Liver (tissue), 9 donors: ENCODE data around the gene TMEM150A. TPM values are rescaled to one million over a fixed set of nuclear protein-coding genes. Genes with fewer than 3 reads are reported as not detected.
A peak's percentile ranks its signal among the peaks of the same experiment; 100 is the strongest.

Experiments
- DNase-seq: peaks from one replicate; pipeline ENCODE4 v3.0.0-alpha.2; 2017; ENCODE audit warnings: low spot score
- H3K27ac ChIP-seq, 2 donors: one replicate each; pipeline ENCODE4 v1.7.0; 2013; ENCODE audit warnings: inconsistent platforms in 2 of 2, low read length in 2 of 2, control low read depth in 1 of 2, low read depth in 1 of 2, mild to moderate bottlenecking in 1 of 2
- H3K27me3 ChIP-seq, 4 donors: one replicate each; pipeline versions ENCODE4 v1.6.1 to v1.7.0; 2013; ENCODE audit warnings: low read length in 3 of 4, inconsistent platforms in 1 of 4, mild to moderate bottlenecking in 1 of 4, moderate library complexity in 1 of 4; ENCODE audit not compliant: control insufficient read depth in 4 of 4, insufficient read depth in 4 of 4
- H3K36me3 ChIP-seq, 4 donors: one replicate each; pipeline versions ENCODE4 v1.6.1 to v1.7.0; 2013; ENCODE audit warnings: low read length in 3 of 4, mild to moderate bottlenecking in 3 of 4, low read depth in 1 of 4, moderate library complexity in 1 of 4; ENCODE audit not compliant: control insufficient read depth in 4 of 4, insufficient read depth in 3 of 4
- H3K4me1 ChIP-seq, 4 donors: one replicate each; pipeline versions ENCODE4 v1.6.1 to v1.7.0; 2013; ENCODE audit warnings: low read length in 3 of 4, mild to moderate bottlenecking in 3 of 4, moderate library complexity in 1 of 4; ENCODE audit not compliant: control insufficient read depth in 4 of 4, insufficient read depth in 4 of 4
- H3K4me3 ChIP-seq, 3 donors: one replicate each; pipeline versions ENCODE4 v1.6.1 to v1.7.0; 2013; ENCODE audit warnings: low read length in 3 of 3, control low read depth in 1 of 3, low read depth in 1 of 3, mild to moderate bottlenecking in 1 of 3
- H3K9ac ChIP-seq, 2 donors: one replicate each; pipeline ENCODE4 v1.7.0; 2013; ENCODE audit warnings: low read length in 2 of 2, mild to moderate bottlenecking in 2 of 2, moderate library complexity in 2 of 2, control low read depth in 1 of 2, low read depth in 1 of 2
- H3K9me3 ChIP-seq, 4 donors: one replicate each; pipeline versions ENCODE4 v1.6.1 to v1.7.0; 2013; ENCODE audit warnings: low read length in 3 of 4; ENCODE audit not compliant: control insufficient read depth in 4 of 4
- EGR1 ChIP-seq, 2 donors: IDR thresholded peaks; 2 replicates each; pipeline ENCODE4 v1.6.1; 2016 to 2018; ENCODE audit warnings: antibody characterized with exemption in 2 of 2, low read depth in 2 of 2
- FOXA1 ChIP-seq: IDR thresholded peaks from 2 replicates; pipeline ENCODE4 v1.6.1; 2016; ENCODE audit warnings: antibody characterized with exemption
- FOXA2 ChIP-seq: IDR thresholded peaks from 2 replicates; pipeline ENCODE4 v1.6.1; 2016; ENCODE audit warnings: antibody characterized with exemption
- GABPA ChIP-seq, 2 donors: IDR thresholded peaks in 1 of 2; conservative IDR thresholded peaks in 1 of 2; 2 replicates each; pipeline ENCODE4 v1.6.1; 2016; ENCODE audit warnings: antibody characterized with exemption in 2 of 2, mild to moderate bottlenecking in 1 of 2, moderate library complexity in 1 of 2
- HNF4A ChIP-seq, 2 donors: conservative IDR thresholded peaks; 2 replicates each; pipeline ENCODE4 v1.6.1; 2016; ENCODE audit warnings: antibody characterized with exemption in 2 of 2, mild to moderate bottlenecking in 2 of 2
- HNF4G ChIP-seq: IDR thresholded peaks from 2 replicates; pipeline ENCODE4 v1.6.1; 2016; ENCODE audit warnings: antibody characterized with exemption
- JUND ChIP-seq, 2 donors: IDR thresholded peaks; 2 replicates each; pipeline ENCODE4 v1.6.1; 2016; ENCODE audit warnings: antibody characterized with exemption in 2 of 2
- NR2F2 ChIP-seq: IDR thresholded peaks from 2 replicates; pipeline ENCODE4 v1.6.1; 2016; ENCODE audit warnings: antibody characterized with exemption
- RAD21 ChIP-seq, 2 donors: IDR thresholded peaks; 2 replicates each; pipeline ENCODE4 v1.6.1; 2016; ENCODE audit warnings: antibody characterized with exemption in 2 of 2, mild to moderate bottlenecking in 2 of 2
- RXRA ChIP-seq, 2 donors: IDR thresholded peaks; 2 replicates each; pipeline ENCODE4 v1.6.1; 2017 to 2018; ENCODE audit warnings: antibody characterized with exemption in 2 of 2, mild to moderate bottlenecking in 1 of 2
- SP1 ChIP-seq: IDR thresholded peaks from 2 replicates; pipeline ENCODE4 v1.6.1; 2018; ENCODE audit warnings: antibody characterized with exemption, mild to moderate bottlenecking
- TAF1 ChIP-seq: conservative IDR thresholded peaks from 2 replicates; pipeline ENCODE4 v1.6.1; 2016; ENCODE audit warnings: antibody characterized with exemption, mild to moderate bottlenecking
- YY1 ChIP-seq: IDR thresholded peaks from 2 replicates; pipeline ENCODE4 v1.6.1; 2016; ENCODE audit warnings: antibody characterized with exemption, mild to moderate bottlenecking
- WGBS: extraction: QIAGEN DNeasy Blood & Tissue Kit; methylation state at CpG from one replicate; pipeline ENCODE4 v1.1.7; 2013; 5-methylcytosine and 5-hydroxymethylcytosine counted together
- polyA plus RNA-seq, 2 donors: library from polyadenylated mRNA; stranded (reverse) in 1 of 2; unstranded in 1 of 2; fragments of 200-250 nt in 1 of 2; fragments of >200 nt in 1 of 2; fragmentation: Nextera tagmentation in 1 of 2; extraction: Ambion mirVana in 1 of 2; gene quantifications; one replicate each; pipeline versions ENCODE4 v1.2.1 to v1.2.3, GENCODE V29; 2013 to 2015
- total RNA-seq, 2 donors: library from RNA; depleted of rRNA; stranded (reverse); fragments of >200 nt; gene quantifications; one replicate each; pipeline ENCODE4 v1.2.3, GENCODE V29; 2014
- TF ChIP-seq, protein P1 (sequence below): IDR thresholded peaks from 2 replicates; pipeline ENCODE4 v1.6.1; 2016; ENCODE audit warnings: antibody characterized with exemption, mild to moderate bottlenecking
- TF ChIP-seq, protein P2 (sequence below): fragments of 150-350 bp; IDR thresholded peaks from 2 replicates; pipeline ENCODE4 v1.5.1; 2017; ENCODE audit warnings: improper control_type of control experiment, low read depth, low read length; ENCODE audit not compliant: missing input control
- TF ChIP-seq, protein P3 (sequence below): IDR thresholded peaks from 2 replicates; pipeline ENCODE4 v1.6.1; 2016; ENCODE audit warnings: antibody characterized with exemption
- TF ChIP-seq, protein P4 (sequence below): IDR thresholded peaks from 2 replicates; pipeline ENCODE4 v1.6.1; 2016; ENCODE audit warnings: antibody characterized with exemption
- TF ChIP-seq, protein P5 (sequence below): IDR thresholded peaks from 2 replicates; pipeline ENCODE4 v1.6.1; 2016; ENCODE audit warnings: antibody characterized with exemption
- donor health status: healthy.
- donor health status: healthy.
- donor health status: healthy.
- donor health status: healthy.
- donor health status: healthy.

TMEM150A gene
- total and polyA plus RNA-seq, 4 donors: 13.1 to 32.5 (median 24.6) TPM

DNA sequence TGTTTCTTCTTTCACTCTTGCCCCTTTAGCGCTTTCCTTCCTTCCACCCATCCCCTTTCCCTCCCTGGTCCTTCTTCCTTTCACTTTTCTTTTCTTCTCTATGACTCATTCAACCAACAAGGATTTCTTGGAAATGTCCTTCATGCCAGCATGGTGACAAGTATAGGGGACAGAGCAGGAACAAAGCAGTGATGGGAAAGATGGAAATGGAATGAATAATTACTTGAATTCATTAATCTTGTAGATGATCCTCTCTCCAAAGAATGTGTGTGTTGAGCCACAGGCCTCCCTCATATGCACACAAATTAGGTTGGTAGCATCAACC lies 16.8 kb downstream of the TMEM150A start:
- Histone ChIP-seq H3K4me1 (peaks cover 12 to 46% (median 30%) of the 10 kb centered on the region in 4 donors), H3K9ac (no peak overlapping the region), H3K27ac (peak overlapping the region; percentile 85 to 89), H3K4me3 (peak overlapping the region in 1 of 3 donors; percentile 14), H3K27me3 (no peaks in the 10 kb centered on the region), H3K9me3 (no peaks in the 10 kb centered on the region), H3K36me3 (peaks cover 0 to 7% (median 2%) of the 10 kb centered on the region in 4 donors)
- no peak for DNase-seq
- WGBS: 71% methylated on average over 1 of the region's 1 CpG
- no peak for TF ChIP-seq FOXA2
- TF ChIP-seq EGR1 (IDR thresholded peaks at IDR 0.05; ENCODE audit: low read depth in 2 of 2): no peak
- peak in 1 of 2 donors; percentile 57 for TF ChIP-seq JUND (IDR thresholded peaks at IDR 0.05)

DNA sequence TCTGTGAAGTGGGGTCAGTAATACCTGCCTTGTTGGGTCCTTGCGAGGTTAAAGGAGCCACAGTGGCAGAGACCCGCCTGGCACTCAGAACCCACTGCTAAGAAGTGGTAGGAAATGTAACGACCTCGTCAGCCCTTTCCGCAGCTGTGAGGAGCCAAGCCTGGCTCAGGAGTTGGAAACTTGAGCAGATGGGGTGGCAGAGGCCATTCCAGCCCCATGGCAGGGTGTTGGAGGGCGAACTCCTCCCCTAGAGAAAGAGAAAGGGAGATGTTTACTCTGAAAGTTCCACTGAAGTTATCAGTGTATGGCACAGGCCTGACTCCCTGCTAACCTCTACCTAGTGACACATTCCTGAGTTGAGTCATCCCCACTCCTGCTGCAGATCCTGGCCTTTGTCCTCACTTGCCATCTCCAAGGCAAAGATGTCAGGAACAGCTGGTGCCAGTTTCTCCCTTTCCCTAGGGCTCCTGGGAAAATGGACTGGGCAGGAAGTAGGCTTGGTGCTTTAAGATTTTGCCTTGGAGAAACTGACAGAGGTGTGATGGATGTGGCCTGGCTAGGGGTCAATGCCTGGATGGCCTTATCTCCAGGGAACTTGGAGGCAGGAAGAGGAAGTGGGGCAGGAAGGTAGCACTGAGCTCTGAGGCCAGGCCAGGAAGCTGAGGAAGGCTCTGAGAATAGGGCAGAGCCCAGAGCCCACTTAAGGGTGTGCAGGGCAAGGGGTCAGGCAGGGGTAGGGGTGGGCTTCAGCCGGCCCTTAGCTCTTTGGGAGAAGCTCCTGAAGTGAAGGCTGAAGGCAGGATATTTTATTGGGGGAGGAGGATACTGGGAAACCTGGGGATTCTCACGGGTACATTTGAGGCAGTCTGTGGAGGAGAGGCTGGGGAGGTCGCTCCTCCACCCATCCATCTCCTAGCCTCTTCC lies 17.4 kb downstream of the TMEM150A start:
- peak overlapping the region in 1 of 2 donors; percentile 61 for H3K9ac ChIP-seq
- H3K4me3 ChIP-seq: peak overlapping the region; percentile 41 to 71 (median 50)
- H3K9me3 ChIP-seq: no peaks in the 10 kb centered on the region
- H3K36me3 ChIP-seq: peaks cover 0 to 7% (median 2%) of the 10 kb centered on the region in 4 donors
- H3K27me3 ChIP-seq: no peaks in the 10 kb centered on the region
- H3K27ac ChIP-seq: peak overlapping the region; percentile 85 to 89
- TF ChIP-seq FOXA2 (peak; percentile 83), HNF4G (peak; percentile 53), FOXA1 (peak; percentile 17), SP1 (peak; percentile 92), RAD21 (IDR thresholded peaks at IDR 0.05) (peak; percentile 24 to 49), YY1 (peak; percentile 70), TAF1 (no peak), GABPA (IDR thresholded peaks at IDR 0.05 in 1 of 2, conservative IDR thresholded peaks at IDR 0.05 in 1 of 2) (peak in 1 of 2 donors; percentile 51), NR2F2 (peak; percentile 97), JUND (IDR thresholded peaks at IDR 0.05) (peak; percentile 95), HNF4A (conservative IDR thresholded peaks at IDR 0.05) (peak; percentile 76 to 80), EGR1 (IDR thresholded peaks at IDR 0.05; ENCODE audit: low read depth in 2 of 2) (peak in 1 of 2 donors; percentile 12), RXRA (IDR thresholded peaks at IDR 0.05) (peak; percentile 89 to 95)
- TF ChIP-seq, protein P1, sequence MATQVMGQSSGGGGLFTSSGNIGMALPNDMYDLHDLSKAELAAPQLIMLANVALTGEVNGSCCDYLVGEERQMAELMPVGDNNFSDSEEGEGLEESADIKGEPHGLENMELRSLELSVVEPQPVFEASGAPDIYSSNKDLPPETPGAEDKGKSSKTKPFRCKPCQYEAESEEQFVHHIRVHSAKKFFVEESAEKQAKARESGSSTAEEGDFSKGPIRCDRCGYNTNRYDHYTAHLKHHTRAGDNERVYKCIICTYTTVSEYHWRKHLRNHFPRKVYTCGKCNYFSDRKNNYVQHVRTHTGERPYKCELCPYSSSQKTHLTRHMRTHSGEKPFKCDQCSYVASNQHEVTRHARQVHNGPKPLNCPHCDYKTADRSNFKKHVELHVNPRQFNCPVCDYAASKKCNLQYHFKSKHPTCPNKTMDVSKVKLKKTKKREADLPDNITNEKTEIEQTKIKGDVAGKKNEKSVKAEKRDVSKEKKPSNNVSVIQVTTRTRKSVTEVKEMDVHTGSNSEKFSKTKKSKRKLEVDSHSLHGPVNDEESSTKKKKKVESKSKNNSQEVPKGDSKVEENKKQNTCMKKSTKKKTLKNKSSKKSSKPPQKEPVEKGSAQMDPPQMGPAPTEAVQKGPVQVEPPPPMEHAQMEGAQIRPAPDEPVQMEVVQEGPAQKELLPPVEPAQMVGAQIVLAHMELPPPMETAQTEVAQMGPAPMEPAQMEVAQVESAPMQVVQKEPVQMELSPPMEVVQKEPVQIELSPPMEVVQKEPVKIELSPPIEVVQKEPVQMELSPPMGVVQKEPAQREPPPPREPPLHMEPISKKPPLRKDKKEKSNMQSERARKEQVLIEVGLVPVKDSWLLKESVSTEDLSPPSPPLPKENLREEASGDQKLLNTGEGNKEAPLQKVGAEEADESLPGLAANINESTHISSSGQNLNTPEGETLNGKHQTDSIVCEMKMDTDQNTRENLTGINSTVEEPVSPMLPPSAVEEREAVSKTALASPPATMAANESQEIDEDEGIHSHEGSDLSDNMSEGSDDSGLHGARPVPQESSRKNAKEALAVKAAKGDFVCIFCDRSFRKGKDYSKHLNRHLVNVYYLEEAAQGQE: no peak
- TF ChIP-seq, protein P2, sequence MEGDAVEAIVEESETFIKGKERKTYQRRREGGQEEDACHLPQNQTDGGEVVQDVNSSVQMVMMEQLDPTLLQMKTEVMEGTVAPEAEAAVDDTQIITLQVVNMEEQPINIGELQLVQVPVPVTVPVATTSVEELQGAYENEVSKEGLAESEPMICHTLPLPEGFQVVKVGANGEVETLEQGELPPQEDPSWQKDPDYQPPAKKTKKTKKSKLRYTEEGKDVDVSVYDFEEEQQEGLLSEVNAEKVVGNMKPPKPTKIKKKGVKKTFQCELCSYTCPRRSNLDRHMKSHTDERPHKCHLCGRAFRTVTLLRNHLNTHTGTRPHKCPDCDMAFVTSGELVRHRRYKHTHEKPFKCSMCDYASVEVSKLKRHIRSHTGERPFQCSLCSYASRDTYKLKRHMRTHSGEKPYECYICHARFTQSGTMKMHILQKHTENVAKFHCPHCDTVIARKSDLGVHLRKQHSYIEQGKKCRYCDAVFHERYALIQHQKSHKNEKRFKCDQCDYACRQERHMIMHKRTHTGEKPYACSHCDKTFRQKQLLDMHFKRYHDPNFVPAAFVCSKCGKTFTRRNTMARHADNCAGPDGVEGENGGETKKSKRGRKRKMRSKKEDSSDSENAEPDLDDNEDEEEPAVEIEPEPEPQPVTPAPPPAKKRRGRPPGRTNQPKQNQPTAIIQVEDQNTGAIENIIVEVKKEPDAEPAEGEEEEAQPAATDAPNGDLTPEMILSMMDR: no peak
- TF ChIP-seq, protein P3, sequence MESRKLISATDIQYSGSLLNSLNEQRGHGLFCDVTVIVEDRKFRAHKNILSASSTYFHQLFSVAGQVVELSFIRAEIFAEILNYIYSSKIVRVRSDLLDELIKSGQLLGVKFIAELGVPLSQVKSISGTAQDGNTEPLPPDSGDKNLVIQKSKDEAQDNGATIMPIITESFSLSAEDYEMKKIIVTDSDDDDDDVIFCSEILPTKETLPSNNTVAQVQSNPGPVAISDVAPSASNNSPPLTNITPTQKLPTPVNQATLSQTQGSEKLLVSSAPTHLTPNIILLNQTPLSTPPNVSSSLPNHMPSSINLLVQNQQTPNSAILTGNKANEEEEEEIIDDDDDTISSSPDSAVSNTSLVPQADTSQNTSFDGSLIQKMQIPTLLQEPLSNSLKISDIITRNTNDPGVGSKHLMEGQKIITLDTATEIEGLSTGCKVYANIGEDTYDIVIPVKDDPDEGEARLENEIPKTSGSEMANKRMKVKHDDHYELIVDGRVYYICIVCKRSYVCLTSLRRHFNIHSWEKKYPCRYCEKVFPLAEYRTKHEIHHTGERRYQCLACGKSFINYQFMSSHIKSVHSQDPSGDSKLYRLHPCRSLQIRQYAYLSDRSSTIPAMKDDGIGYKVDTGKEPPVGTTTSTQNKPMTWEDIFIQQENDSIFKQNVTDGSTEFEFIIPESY: no peak
- TF ChIP-seq, protein P4, sequence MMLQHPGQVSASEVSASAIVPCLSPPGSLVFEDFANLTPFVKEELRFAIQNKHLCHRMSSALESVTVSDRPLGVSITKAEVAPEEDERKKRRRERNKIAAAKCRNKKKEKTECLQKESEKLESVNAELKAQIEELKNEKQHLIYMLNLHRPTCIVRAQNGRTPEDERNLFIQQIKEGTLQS: peak; percentile 91
- TF ChIP-seq, protein P5, sequence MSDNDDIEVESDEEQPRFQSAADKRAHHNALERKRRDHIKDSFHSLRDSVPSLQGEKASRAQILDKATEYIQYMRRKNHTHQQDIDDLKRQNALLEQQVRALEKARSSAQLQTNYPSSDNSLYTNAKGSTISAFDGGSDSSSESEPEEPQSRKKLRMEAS: peak; percentile 56
- no peak for DNase-seq
- H3K4me1 ChIP-seq: peaks cover 12 to 40% (median 24%) of the 10 kb centered on the region in 4 donors
- 36% methylated on average over 9 of the region's 9 CpGs for WGBS
